Stimulated activated CD8-positive, alpha-beta memory T cell treated with anti-CD3 and anti-CD28 coated beads, Interleukin-7, amount 100 ng/mL, for 48 hours (primary cell): Measurements from ENCODE around the gene DHRS12.
A peak's percentile ranks its signal among the peaks of the same experiment; 100 is the strongest.

Experiments
- DNase-seq, 2 donors: peaks; one replicate each; pipeline ENCODE4 v3.0.0-alpha.2; 2020; ENCODE audit warnings: low read depth in 1 of 2; ENCODE audit errors: extremely low read depth in 1 of 2

The DHRS12 gene

GRCh38 chr13:51730927-51731326, 73.0 kb downstream of the DHRS12 start:
- no peak for DNase-seq

GRCh38 chr13:51729866-51730553, 74.0 kb downstream of the DHRS12 start:
- DNase-seq: peak in 1 of 2 donors; percentile 34

- no peak for DNase-seq
Measured at GRCh38 chr13:51728972-51729371, 75.0 kb downstream of the DHRS12 start.

GRCh38 chr13:51728275-51728673, 75.7 kb downstream of the DHRS12 start:
- no peak for DNase-seq

- DNase-seq: no peak
Measured at GRCh38 chr13:51727634-51728274, 76.2 kb downstream of the DHRS12 start.

DNA sequence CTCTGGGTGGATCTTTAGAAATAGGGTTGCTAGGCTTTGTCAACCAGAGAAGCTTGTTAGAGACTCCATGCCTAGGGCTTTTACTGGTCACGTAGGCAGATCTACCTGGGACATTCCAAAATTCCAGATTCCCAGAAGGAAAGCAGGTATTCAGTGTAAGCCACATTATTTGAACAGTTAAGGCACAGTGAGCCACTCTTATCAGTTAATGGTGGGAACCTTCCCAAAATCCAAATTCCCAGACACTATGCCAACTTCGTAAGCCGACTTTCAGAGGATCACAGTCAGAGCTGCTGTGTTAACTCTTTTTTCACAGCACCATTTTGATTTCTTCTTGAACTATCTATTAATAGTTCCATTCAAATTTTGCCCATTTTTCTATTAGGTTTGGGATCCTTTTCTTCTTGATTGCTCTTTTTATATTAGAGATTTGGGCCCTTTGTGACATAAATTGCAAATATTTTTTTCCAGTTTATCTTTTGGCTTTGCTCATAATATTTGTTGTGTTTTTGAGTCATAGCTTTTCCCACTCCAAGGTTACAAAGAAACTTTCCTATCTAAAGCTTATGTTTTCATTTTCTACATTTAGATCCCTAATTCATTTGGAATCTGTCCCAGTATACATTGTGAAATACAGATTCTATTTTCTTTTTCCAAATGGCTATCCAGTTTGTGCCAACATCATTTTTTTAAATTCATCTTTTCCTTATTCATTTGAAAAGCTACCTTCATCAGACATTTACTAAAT, 77.3 kb downstream of the DHRS12 start:
- DNase-seq: no peak

GRCh38 chr13:51724721-51725120, 79.2 kb downstream of the DHRS12 start:
- no peak for DNase-seq

- DNase-seq: no peak
Measured at GRCh38 chr13:51723529-51723928, 80.4 kb downstream of the DHRS12 start.

- DNase-seq: no peak
Measured at GRCh38 chr13:51721496-51721895, 82.5 kb downstream of the DHRS12 start.

- no peak for DNase-seq
Measured at GRCh38 chr13:51719394-51719793, 84.6 kb downstream of the DHRS12 start.
